ENCODE results near the gene JPH4.
A peak's percentile ranks its signal among the peaks of the same experiment; 100 is the strongest.

JPH4 gene

GRCh38 chr14:23551266-23552028 lies 27.1 kb downstream of the JPH4 start, which contains the start of gene ZFHX2:
ZFHX2 (minus strand) TSS chr14:23551765; CDS start chr14:23535325, 16,440 bp downstream.
- Histone ChIP-seq H3K27me3 (ENCODE audit: insufficient read depth, low read length, poor library complexity) (no peaks in the 10 kb centered on the region), H3K18ac (ENCODE audit: low read length) (peak within 1 kb of the TSS; percentile 44), H2BK15ac (replicated peaks; ENCODE audit: low read depth) (no peak within 1 kb of the TSS), H3K4me3 (ENCODE audit: low read length) (peak within 1 kb of the TSS; percentile 60), H3K79me2 (ENCODE audit: control insufficient read depth, insufficient read depth, low read length) (peaks cover 11% of the 10 kb centered on the region), H4K5ac (ENCODE audit: low read length) (no peak within 1 kb of the TSS), H3K4ac (ENCODE audit: low read depth, low read length) (peak within 1 kb of the TSS; percentile 26), H4K8ac (ENCODE audit: low read depth, low read length) (peak within 1 kb of the TSS; percentile 91), H3K79me1 (ENCODE audit: low read length) (no peaks in the 10 kb centered on the region), H2BK5ac (ENCODE audit: low read length) (peak within 1 kb of the TSS; percentile 40), H3K56ac (ENCODE audit: low read length) (peak within 1 kb of the TSS; percentile 85), H3K36me3 (ENCODE audit: control insufficient read depth, insufficient read depth, low read length) (no peaks in the 10 kb centered on the region), H3K4me2 (ENCODE audit: low read length) (peak within 1 kb of the TSS; percentile 15), H2AK5ac (ENCODE audit: low read length) (no peak within 1 kb of the TSS), H3K9ac (ENCODE audit: low read length) (peak within 1 kb of the TSS; percentile 64), H3K4me1 (ENCODE audit: control insufficient read depth, low read depth, low read length) (peaks cover 13% of the 10 kb centered on the region), H3K27ac (ENCODE audit: low read depth, low read length) (peak within 1 kb of the TSS; percentile 61), H3K23ac (ENCODE audit: low read length) (no peak within 1 kb of the TSS), H2BK120ac (ENCODE audit: low read depth, low read length) (no peak within 1 kb of the TSS)
- no CpG with 5 or more reads among the region's 49 CpGs for WGBS (ENCODE audit: extremely low coverage, insufficient coverage, low lambda C conversion rate)
- DNase-seq: peak; percentile 93

- Histone ChIP-seq H3K27ac (ENCODE audit: low read depth, low read length) (peak overlapping the region; percentile 61), H3K9ac (ENCODE audit: low read length) (peak overlapping the region; percentile 64), H3K4ac (ENCODE audit: low read depth, low read length) (no peak overlapping the region), H2BK15ac (replicated peaks; ENCODE audit: low read depth) (no peak overlapping the region), H4K8ac (ENCODE audit: low read depth, low read length) (no peak overlapping the region), H3K4me2 (ENCODE audit: low read length) (peak overlapping the region; percentile 15), H2AK5ac (ENCODE audit: low read length) (no peak overlapping the region), H3K4me3 (ENCODE audit: low read length) (peak overlapping the region; percentile 60), H3K79me2 (ENCODE audit: control insufficient read depth, insufficient read depth, low read length) (peaks cover 11% of the 10 kb centered on the region), H3K56ac (ENCODE audit: low read length) (peak overlapping the region; percentile 85), H3K79me1 (ENCODE audit: low read length) (no peaks in the 10 kb centered on the region), H2BK120ac (ENCODE audit: low read depth, low read length) (no peak overlapping the region), H3K23ac (ENCODE audit: low read length) (no peak overlapping the region), H2BK5ac (ENCODE audit: low read length) (peak overlapping the region; percentile 40), H3K27me3 (ENCODE audit: insufficient read depth, low read length, poor library complexity) (no peaks in the 10 kb centered on the region), H4K5ac (ENCODE audit: low read length) (no peak overlapping the region), H3K36me3 (ENCODE audit: control insufficient read depth, insufficient read depth, low read length) (no peaks in the 10 kb centered on the region), H3K4me1 (ENCODE audit: control insufficient read depth, low read depth, low read length) (peaks cover 13% of the 10 kb centered on the region), H3K18ac (ENCODE audit: low read length) (peak overlapping the region; percentile 44)
- WGBS (ENCODE audit: extremely low coverage, insufficient coverage, low lambda C conversion rate): no CpG with 5 or more reads among the region's 37 CpGs
- DNase-seq: no peak
Observed at GRCh38 chr14:23550812-23551265, 27.8 kb downstream of the JPH4 start.

GRCh38 chr14:23550131-23550811 lies 28.3 kb downstream of the JPH4 start:
- Histone ChIP-seq H3K4me3 (ENCODE audit: low read length) (peak overlapping the region; percentile 60), H3K9ac (ENCODE audit: low read length) (peak overlapping the region; percentile 64), H3K18ac (ENCODE audit: low read length) (no peak overlapping the region), H2AK5ac (ENCODE audit: low read length) (no peak overlapping the region), H4K5ac (ENCODE audit: low read length) (no peak overlapping the region), H2BK5ac (ENCODE audit: low read length) (no peak overlapping the region), H2BK15ac (replicated peaks; ENCODE audit: low read depth) (no peak overlapping the region), H2BK120ac (ENCODE audit: low read depth, low read length) (no peak overlapping the region), H4K8ac (ENCODE audit: low read depth, low read length) (no peak overlapping the region), H3K56ac (ENCODE audit: low read length) (peak overlapping the region; percentile 85), H3K4me1 (ENCODE audit: control insufficient read depth, low read depth, low read length) (peaks cover 16% of the 10 kb centered on the region), H3K27me3 (ENCODE audit: insufficient read depth, low read length, poor library complexity) (no peaks in the 10 kb centered on the region), H3K4me2 (ENCODE audit: low read length) (peak overlapping the region; percentile 15), H3K79me2 (ENCODE audit: control insufficient read depth, insufficient read depth, low read length) (peaks cover 11% of the 10 kb centered on the region), H3K4ac (ENCODE audit: low read depth, low read length) (no peak overlapping the region), H3K79me1 (ENCODE audit: low read length) (no peaks in the 10 kb centered on the region), H3K36me3 (ENCODE audit: control insufficient read depth, insufficient read depth, low read length) (no peaks in the 10 kb centered on the region), H3K23ac (ENCODE audit: low read length) (no peak overlapping the region), H3K27ac (ENCODE audit: low read depth, low read length) (peak overlapping the region; percentile 61)
- no CpG with 5 or more reads among the region's 12 CpGs for WGBS (ENCODE audit: extremely low coverage, insufficient coverage, low lambda C conversion rate)
- DNase-seq: peak; percentile 59

- Histone ChIP-seq H2BK5ac (ENCODE audit: low read length) (no peak overlapping the region), H2BK15ac (replicated peaks; ENCODE audit: low read depth) (no peak overlapping the region), H3K79me1 (ENCODE audit: low read length) (no peaks in the 10 kb centered on the region), H2AK5ac (ENCODE audit: low read length) (no peak overlapping the region), H3K4me3 (ENCODE audit: low read length) (no peak overlapping the region), H3K56ac (ENCODE audit: low read length) (peak overlapping the region; percentile 15), H4K5ac (ENCODE audit: low read length) (no peak overlapping the region), H4K8ac (ENCODE audit: low read depth, low read length) (no peak overlapping the region), H3K9ac (ENCODE audit: low read length) (no peak overlapping the region), H3K4me1 (ENCODE audit: control insufficient read depth, low read depth, low read length) (peaks cover 22% of the 10 kb centered on the region), H3K18ac (ENCODE audit: low read length) (peak overlapping the region; percentile 16), H3K79me2 (ENCODE audit: control insufficient read depth, insufficient read depth, low read length) (peaks cover 11% of the 10 kb centered on the region), H3K27me3 (ENCODE audit: insufficient read depth, low read length, poor library complexity) (no peaks in the 10 kb centered on the region), H3K4me2 (ENCODE audit: low read length) (no peak overlapping the region), H2BK120ac (ENCODE audit: low read depth, low read length) (no peak overlapping the region), H3K27ac (ENCODE audit: low read depth, low read length) (peak overlapping the region; percentile 51), H3K36me3 (ENCODE audit: control insufficient read depth, insufficient read depth, low read length) (no peaks in the 10 kb centered on the region), H3K23ac (ENCODE audit: low read length) (no peak overlapping the region), H3K4ac (ENCODE audit: low read depth, low read length) (no peak overlapping the region)
- DNase-seq: peak; percentile 92
- WGBS (ENCODE audit: extremely low coverage, insufficient coverage, low lambda C conversion rate): no CpG with 5 or more reads among the region's 18 CpGs
Observed at GRCh38 chr14:23548351-23549318, 30.0 kb downstream of the JPH4 start.

GRCh38 chr14:23547924-23548323 lies 30.7 kb downstream of the JPH4 start:
- no peak overlapping the region for H3K27ac ChIP-seq (ENCODE audit: low read depth, low read length)

More at GRCh38 chr14:23547924-23548323, 30.7 kb downstream of the JPH4 start:
- peaks cover 11% of the 10 kb centered on the region for H3K79me2 ChIP-seq (ENCODE audit: control insufficient read depth, insufficient read depth, low read length)
- DNase-seq: peak; percentile 18
- no peak overlapping the region for H4K8ac ChIP-seq (ENCODE audit: low read depth, low read length)
- H3K56ac ChIP-seq (ENCODE audit: low read length): peak overlapping the region; percentile 0
- H2BK15ac ChIP-seq (replicated peaks; ENCODE audit: low read depth): no peak overlapping the region
- no peak overlapping the region for H3K23ac ChIP-seq (ENCODE audit: low read length)
- H3K9ac ChIP-seq (ENCODE audit: low read length): peak overlapping the region; percentile 1
- H3K27me3 ChIP-seq (ENCODE audit: insufficient read depth, low read length, poor library complexity): no peaks in the 10 kb centered on the region
- no peak overlapping the region for H3K18ac ChIP-seq (ENCODE audit: low read length)
- no peak overlapping the region for H3K4me3 ChIP-seq (ENCODE audit: low read length)
- H2BK5ac ChIP-seq (ENCODE audit: low read length): no peak overlapping the region
- H3K79me1 ChIP-seq (ENCODE audit: low read length): peaks cover 2% of the 10 kb centered on the region
- peaks cover 22% of the 10 kb centered on the region for H3K4me1 ChIP-seq (ENCODE audit: control insufficient read depth, low read depth, low read length)
- H3K4me2 ChIP-seq (ENCODE audit: low read length): no peak overlapping the region
- no peak overlapping the region for H2BK120ac ChIP-seq (ENCODE audit: low read depth, low read length)
- H3K36me3 ChIP-seq (ENCODE audit: control insufficient read depth, insufficient read depth, low read length): no peaks in the 10 kb centered on the region
- no peak overlapping the region for H2AK5ac ChIP-seq (ENCODE audit: low read length)
- no peak overlapping the region for H3K4ac ChIP-seq (ENCODE audit: low read depth, low read length)
- no peak overlapping the region for H4K5ac ChIP-seq (ENCODE audit: low read length)
- no CpG with 5 or more reads among the region's 2 CpGs for WGBS (ENCODE audit: extremely low coverage, insufficient coverage, low lambda C conversion rate)

Measured in mesendoderm (in vitro differentiated cells).